Caco-2 (cell line): ENCODE data around the gene TMC1. TPM values are rescaled to one million over a fixed set of nuclear protein-coding genes. Genes with fewer than 3 reads are reported as not detected.
"Not testable (repeated sequence)": the region's sequence is repeated elsewhere in the genome, so short reads cannot be mapped to it uniquely, and the experiment has no call there.

Experiments
- BruUV-seq: library from RNA; stranded (reverse); fragments of 400-500 nt; replicated peaks from 2 replicates; lab custom pipeline; 2021; lab: Mats Ljungman, UMichigan
- CTCF ChIA-PET: fragments of 300-600 bp; sonication (Branson Sonifier 250); formaldehyde crosslinking; loops from one replicate; lab custom pipeline; 2022; ENCODE audit warnings: antibody characterized with exemption; lab: Charles Lee
- POLR2A ChIA-PET: fragments of 300-600 bp; sonication (Branson Sonifier 250); formaldehyde crosslinking; loops from one replicate; lab custom pipeline; 2022; ENCODE audit warnings: antibody characterized with exemption; lab: Charles Lee
- DNase-seq, 2 experiments: peaks; one replicate each; pipeline versions ENCODE4 v3.0.0 to v3.0.0-alpha.2; 2020 to 2022
- H3K27me3 ChIP-seq: replicated peaks from 2 replicates; pipeline ENCODE4 v1.6.0; 2011; ENCODE audit warnings: low read length; ENCODE audit not compliant: control insufficient read depth, insufficient read depth
- H3K36me3 ChIP-seq: 2 replicates; pipeline ENCODE4 v1.5.1; 2011; ENCODE audit warnings: low read length; ENCODE audit not compliant: control insufficient read depth, insufficient read depth
- H3K4me1 ChIP-seq: fragments of 250-450 bp; sonication (Bioruptor Pico); 2 replicates; pipeline ENCODE4 v1.5.1; 2020; ENCODE audit warnings: mild to moderate bottlenecking
- H3K4me3 ChIP-seq: 2 replicates; pipeline ENCODE4 v1.5.1; 2011; ENCODE audit warnings: low read depth, mild to moderate bottlenecking, control low read depth, low read length
- H3K9me3 ChIP-seq: fragments of 250-450 bp; sonication (Bioruptor Pico); 2 replicates; pipeline ENCODE4 v1.5.1; 2020; ENCODE audit warnings: mild to moderate bottlenecking, moderate library complexity
- H3K27ac Mint-ChIP-seq: one replicate; pipeline ENCODE4 v1.8.0; 2022; ENCODE audit warnings: mixed read lengths; ENCODE audit not compliant: unreplicated experiment
- H3K27me3 Mint-ChIP-seq: one replicate; pipeline ENCODE4 v1.8.0; 2022; ENCODE audit warnings: mixed read lengths; ENCODE audit not compliant: insufficient read depth, unreplicated experiment
- H3K36me3 Mint-ChIP-seq: one replicate; pipeline ENCODE4 v1.8.0; 2022; ENCODE audit warnings: mild to moderate bottlenecking, mixed read lengths; ENCODE audit not compliant: insufficient read depth, unreplicated experiment
- H3K4me1 Mint-ChIP-seq: one replicate; pipeline ENCODE4 v1.8.0; 2022; ENCODE audit warnings: low read depth, mixed read lengths; ENCODE audit not compliant: unreplicated experiment
- H3K4me3 Mint-ChIP-seq: one replicate; pipeline ENCODE4 v1.8.0; 2022; ENCODE audit warnings: mild to moderate bottlenecking, moderate library complexity, mixed read lengths; ENCODE audit not compliant: unreplicated experiment
- H3K9me3 Mint-ChIP-seq: one replicate; pipeline ENCODE4 v1.8.0; 2022; ENCODE audit warnings: mixed read lengths; ENCODE audit not compliant: unreplicated experiment
- intact Hi-C: fragments of 100-400 bp; cut with micrococcal nuclease; formaldehyde crosslinking; loops from one replicate; pipeline ENCODE4 v1.10.0; 2022; ENCODE audit not compliant: unreplicated experiment
- total RNA-seq: library from RNA; stranded (reverse); gene quantifications from 2 replicates; pipeline ENCODE4 v1.2.3, GENCODE V29; 2022
- TF ChIP-seq, protein P1 (sequence below), 2 experiments: fragments of 200-600 bp in 1 of 2; IDR thresholded peaks; 1 replicate in 1 of 2; 2 replicates in 1 of 2; pipeline versions ENCODE4 v1.5.1 to v1.8.0; 2011 to 2022; ENCODE audit warnings: antibody characterized with exemption in 1 of 2, control low read depth in 1 of 2, inconsistent platforms in 1 of 2, low read depth in 1 of 2, low read length in 1 of 2, mild to moderate bottlenecking in 1 of 2, moderate library complexity in 1 of 2; ENCODE audit not compliant: insufficient read depth in 1 of 2, severe bottlenecking in 1 of 2, unreplicated experiment in 1 of 2

Gene TMC1
- total RNA-seq, 1 experiment from 2014 or later, result not detected

DNA sequence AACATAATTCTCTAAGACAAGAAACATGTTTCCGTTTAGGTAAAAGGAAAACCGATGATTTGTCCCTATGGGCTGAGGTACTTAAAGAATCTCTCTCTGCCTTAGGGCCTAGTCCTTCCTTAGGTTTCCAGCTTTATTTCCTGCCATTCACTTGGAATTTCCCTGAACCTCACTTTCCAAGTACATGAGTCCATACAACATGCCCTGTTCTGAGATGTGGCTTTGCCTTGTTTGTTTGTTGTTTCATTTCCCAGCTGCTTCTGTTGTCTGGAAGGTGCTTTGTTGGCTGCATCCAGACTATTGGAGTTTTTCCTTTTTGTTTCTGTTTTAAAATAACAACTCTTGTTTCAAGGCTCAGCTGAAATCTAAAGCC, 336.2 kb downstream of the TMC1 start:
- no peak for DNase-seq
- H3K4me1 Mint-ChIP-seq, result no peaks in the 10 kb centered on the region
- no peak overlapping the region for H3K27ac Mint-ChIP-seq
- ChIA-PET CTCF (interaction anchor here (0.7 to 1.9 kb wide), 4 partner anchors 14 to 224 kb away, joined by 3 to 7 read pairs (median 6); no protein-coding TSS in a partner anchor), POLR2A (no interaction called here)
- H3K36me3 Mint-ChIP-seq, result no peaks in the 10 kb centered on the region
- H3K27me3 ChIP-seq, result no peaks in the 10 kb centered on the region
- BruUV-seq, result no TSS peak
- H3K36me3 ChIP-seq, result no peaks in the 10 kb centered on the region
- TF ChIP-seq, protein P1, sequence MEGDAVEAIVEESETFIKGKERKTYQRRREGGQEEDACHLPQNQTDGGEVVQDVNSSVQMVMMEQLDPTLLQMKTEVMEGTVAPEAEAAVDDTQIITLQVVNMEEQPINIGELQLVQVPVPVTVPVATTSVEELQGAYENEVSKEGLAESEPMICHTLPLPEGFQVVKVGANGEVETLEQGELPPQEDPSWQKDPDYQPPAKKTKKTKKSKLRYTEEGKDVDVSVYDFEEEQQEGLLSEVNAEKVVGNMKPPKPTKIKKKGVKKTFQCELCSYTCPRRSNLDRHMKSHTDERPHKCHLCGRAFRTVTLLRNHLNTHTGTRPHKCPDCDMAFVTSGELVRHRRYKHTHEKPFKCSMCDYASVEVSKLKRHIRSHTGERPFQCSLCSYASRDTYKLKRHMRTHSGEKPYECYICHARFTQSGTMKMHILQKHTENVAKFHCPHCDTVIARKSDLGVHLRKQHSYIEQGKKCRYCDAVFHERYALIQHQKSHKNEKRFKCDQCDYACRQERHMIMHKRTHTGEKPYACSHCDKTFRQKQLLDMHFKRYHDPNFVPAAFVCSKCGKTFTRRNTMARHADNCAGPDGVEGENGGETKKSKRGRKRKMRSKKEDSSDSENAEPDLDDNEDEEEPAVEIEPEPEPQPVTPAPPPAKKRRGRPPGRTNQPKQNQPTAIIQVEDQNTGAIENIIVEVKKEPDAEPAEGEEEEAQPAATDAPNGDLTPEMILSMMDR (IDR thresholded peaks at IDR 0.05; ENCODE audit: insufficient read depth in 1 of 2, low read depth in 1 of 2, low read length in 1 of 2, severe bottlenecking in 1 of 2, unreplicated experiment in 1 of 2), result no peak
- H3K9me3 ChIP-seq, result no peaks in the 10 kb centered on the region
- H3K27me3 Mint-ChIP-seq, result no peaks in the 10 kb centered on the region
- intact Hi-C loops, result loop anchor here (1.0 to 5.0 kb wide), 4 partner anchors 105 to 325 kb away; no protein-coding TSS in a partner anchor
- no peak overlapping the region for H3K4me3 Mint-ChIP-seq
- H3K4me3 ChIP-seq, result no peak overlapping the region
- H3K4me1 ChIP-seq, result no peaks in the 10 kb centered on the region
- H3K9me3 Mint-ChIP-seq, result no peaks in the 10 kb centered on the region

DNA sequence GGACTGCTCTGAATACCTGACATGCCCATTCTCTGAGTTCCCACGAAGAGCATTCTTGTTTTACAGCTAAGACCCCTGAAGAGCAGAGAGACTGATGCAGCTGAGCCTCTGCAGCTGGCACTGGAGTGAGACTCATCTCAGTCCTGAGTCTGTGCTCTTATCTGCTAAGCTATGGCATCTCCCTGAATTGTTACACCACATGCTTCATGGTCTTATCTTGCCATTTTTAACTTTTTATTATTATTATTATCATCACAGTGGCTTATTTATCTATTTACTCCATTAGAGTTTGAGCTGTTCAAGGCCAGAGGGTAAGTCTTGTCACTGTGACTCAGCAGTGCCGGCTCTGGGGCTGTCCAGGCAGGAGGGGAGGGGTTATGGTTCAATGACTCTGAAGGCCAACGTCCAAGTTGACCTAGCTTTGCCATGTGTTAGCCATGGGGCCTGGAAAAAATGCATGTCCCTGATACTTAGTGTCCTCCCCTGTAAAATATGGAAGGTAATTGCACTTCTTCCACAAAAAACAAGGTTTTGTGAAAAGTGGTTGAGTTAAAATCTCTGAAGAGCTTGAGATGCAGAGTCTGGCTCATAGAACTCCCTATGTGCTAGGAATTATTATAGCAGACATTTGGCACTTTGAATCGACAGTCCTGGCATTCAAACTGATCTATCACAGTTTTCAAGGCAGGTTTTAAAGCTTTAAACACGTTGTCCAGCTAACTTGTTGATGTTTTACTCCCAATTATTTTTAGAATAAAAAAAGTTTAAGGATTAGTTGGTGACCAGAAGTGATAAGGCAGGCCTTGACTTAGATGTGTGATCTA, 336.9 kb downstream of the TMC1 start:
- H3K4me3 ChIP-seq, result no peak overlapping the region
- Mint-ChIP-seq H3K4me3 (no peak overlapping the region), H3K9me3 (no peaks in the 10 kb centered on the region), H3K27ac (no peak overlapping the region), H3K36me3 (no peaks in the 10 kb centered on the region), H3K4me1 (no peaks in the 10 kb centered on the region), H3K27me3 (no peaks in the 10 kb centered on the region)
- no peaks in the 10 kb centered on the region for H3K4me1 ChIP-seq
- no peaks in the 10 kb centered on the region for H3K27me3 ChIP-seq
- POLR2A ChIA-PET, result no interaction called here
- CTCF ChIA-PET, result interaction anchor here (1.9 kb wide), 1 partner anchor 224 kb away, joined by 7 read pairs; no protein-coding TSS in a partner anchor
- H3K9me3 ChIP-seq, result no peaks in the 10 kb centered on the region
- TF ChIP-seq, protein P1 (IDR thresholded peaks at IDR 0.05; ENCODE audit: insufficient read depth in 1 of 2, low read depth in 1 of 2, low read length in 1 of 2, severe bottlenecking in 1 of 2, unreplicated experiment in 1 of 2), result no peak
- DNase-seq, result peak; percentile 35 to 74
- BruUV-seq, result no TSS peak
- intact Hi-C loops, result loop anchor here (5.0 kb wide), 2 partner anchors 104 to 324 kb away; no protein-coding TSS in a partner anchor
- H3K36me3 ChIP-seq, result no peaks in the 10 kb centered on the region

DNA sequence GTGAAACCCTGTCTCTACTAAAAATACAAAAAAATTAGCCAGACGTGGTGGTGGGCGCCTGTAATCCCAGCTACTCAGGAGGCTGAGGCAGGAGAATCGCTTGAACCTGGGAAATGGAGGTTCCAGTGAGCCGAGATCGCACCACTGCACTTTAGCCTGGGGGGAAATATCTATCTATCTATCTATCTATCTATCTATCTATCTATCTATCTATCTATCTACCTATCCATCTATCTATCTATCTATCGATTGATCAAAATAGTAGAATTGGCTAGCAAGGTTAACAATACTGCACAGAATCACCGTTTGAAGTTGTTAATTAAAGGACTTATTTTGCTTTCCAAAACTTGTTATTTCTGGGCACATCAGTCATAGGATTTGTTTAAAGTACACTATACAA, 341.4 kb downstream of the TMC1 start:
- H3K4me1 ChIP-seq, H3K9me3 Mint-ChIP-seq, H3K4me1 Mint-ChIP-seq, DNase-seq, BruUV-seq, CTCF ChIA-PET, H3K36me3 ChIP-seq, H3K27me3 ChIP-seq, H3K4me3 ChIP-seq, POLR2A ChIA-PET, H3K4me3 Mint-ChIP-seq, H3K27ac Mint-ChIP-seq, H3K9me3 ChIP-seq, H3K36me3 Mint-ChIP-seq, H3K27me3 Mint-ChIP-seq, intact Hi-C loops: not testable (repeated sequence)
